Panc1 (cell line): ENCODE measurements around the gene CLDN1. TPM values are rescaled to one million over a fixed set of nuclear protein-coding genes. Genes with fewer than 3 reads are reported as not detected.
A peak's percentile ranks its signal among the peaks of the same experiment; 100 is the strongest.

Experiments used
- ATAC-seq: fragments of 200-7000 bp; cut with Tn5 transposase; 2 replicates; pipeline ENCODE4 v1.9.1; 2020; ENCODE audit warnings: mild to moderate bottlenecking, moderate library complexity
- BruUV-seq: library from RNA; stranded (reverse); fragments of 400-500 nt; replicated peaks from 2 replicates; lab custom pipeline; 2021; lab: Mats Ljungman, UMichigan
- CTCF ChIA-PET: fragments of 300-600 bp; sonication (Branson Sonifier 250); formaldehyde crosslinking; loops from one replicate; lab custom pipeline; 2022; ENCODE audit warnings: antibody characterized with exemption; lab: Charles Lee
- POLR2A ChIA-PET: fragments of 300-600 bp; sonication (Branson Sonifier 250); formaldehyde crosslinking; loops from one replicate; lab custom pipeline; 2022; ENCODE audit warnings: antibody characterized with exemption; lab: Charles Lee
- DNase-seq: peaks from one replicate; pipeline ENCODE4 v3.0.0-alpha.2; 2010; ENCODE audit warnings: low read depth, low spot score
- H3K27ac ChIP-seq: 2 replicates; pipeline ENCODE4 v1.5.1; 2011; ENCODE audit warnings: mild to moderate bottlenecking, low read length, inconsistent platforms
- H3K27me3 ChIP-seq: fragments of 200-500 bp; sonication (Bioruptor generic); 2 replicates; pipeline ENCODE4 v1.6.0; 2014; ENCODE audit warnings: low read length, inconsistent platforms; ENCODE audit not compliant: control insufficient read depth, insufficient read depth
- H3K36me3 ChIP-seq: fragments of 200-500 bp; sonication (Bioruptor generic); 2 replicates; pipeline ENCODE4 v1.5.1; 2014; ENCODE audit warnings: inconsistent platforms, mild to moderate bottlenecking, low read length, moderate library complexity; ENCODE audit not compliant: control insufficient read depth, insufficient read depth
- H3K4me1 ChIP-seq: 2 replicates; pipeline ENCODE4 v1.5.1; 2011; ENCODE audit warnings: inconsistent platforms, mild to moderate bottlenecking, low read length, moderate library complexity; ENCODE audit not compliant: control insufficient read depth, insufficient read depth
- H3K4me3 ChIP-seq, 2 experiments: 2 replicates each; pipeline ENCODE4 v1.5.1; 2011 to 2012; ENCODE audit warnings: low read depth in 2 of 2, low read length in 2 of 2, mild to moderate bottlenecking in 2 of 2, inconsistent platforms in 1 of 2, moderate library complexity in 1 of 2
- H3K9me3 ChIP-seq: fragments of 200-500 bp; sonication (Bioruptor generic); 2 replicates; pipeline ENCODE4 v1.5.1; 2014; ENCODE audit warnings: low read depth, mild to moderate bottlenecking, inconsistent platforms, low read length, moderate library complexity; ENCODE audit not compliant: control insufficient read depth, insufficient read depth
- CTCF ChIP-seq: fragments of 450-650 bp; IDR thresholded peaks from 2 replicates; pipeline ENCODE4 v1.5.1; 2017; ENCODE audit warnings: mild to moderate bottlenecking
- POLR2AphosphoS5 ChIP-seq: IDR thresholded peaks from 2 replicates; pipeline ENCODE4 v1.6.1; 2012; ENCODE audit warnings: mild to moderate bottlenecking, low read depth, low read length, moderate library complexity
- REST ChIP-seq, 2 experiments: IDR thresholded peaks; 2 replicates each; pipeline ENCODE4 v1.6.1; 2011 to 2012; ENCODE audit warnings: low read depth in 2 of 2, control low read depth in 1 of 2, low read length in 1 of 2, mild to moderate bottlenecking in 1 of 2, moderate library complexity in 1 of 2; ENCODE audit not compliant: insufficient read depth in 1 of 2
- SIN3A ChIP-seq: IDR thresholded peaks from 2 replicates; pipeline ENCODE4 v1.6.1; 2012; ENCODE audit warnings: low read depth, mild to moderate bottlenecking, low read length, moderate library complexity, borderline replicate concordance; ENCODE audit not compliant: insufficient read depth
- TCF7L2 ChIP-seq: IDR thresholded peaks from 2 replicates; pipeline ENCODE4 v1.6.1; 2011; ENCODE audit warnings: mild to moderate bottlenecking, low read depth, low read length, inconsistent platforms
- in situ Hi-C: cut with HindIII; loops from 2 replicates; pipeline ENCODE4 v1.10.0; 2016; ENCODE audit warnings: low sequenced_read_pairs, low pct_unique_long_range_greater_than_20kb
- intact Hi-C: fragments of 100-400 bp; cut with micrococcal nuclease; formaldehyde crosslinking; loops from one replicate; pipeline ENCODE4 v1.10.0; 2022; ENCODE audit not compliant: unreplicated experiment
- total RNA-seq: library from RNA; stranded (reverse); gene quantifications from one replicate; pipeline ENCODE4 v1.2.1, GENCODE V29; 2021; ENCODE audit not compliant: unreplicated experiment

CLDN1 gene
- total RNA-seq, 1 experiment from 2014 or later, result 30.9 TPM

- DNase-seq (no peak), ATAC-seq (no peak)
- ChIA-PET POLR2A (no interaction called here), CTCF (no interaction called here)
- BruUV-seq, result no TSS peak
- H3K27me3 ChIP-seq, result 0 out of 2 replicates have a peak, but pooled peaks cover 2% of the 10 kb centered on the region
- no peaks in the 10 kb centered on the region for H3K9me3 ChIP-seq
- peak overlapping the region; percentile 66 to 67 for H3K4me3 ChIP-seq
- H3K27ac ChIP-seq, result no peak overlapping the region
- intact Hi-C loops, result loop anchor here (5.0 kb wide), 3 partner anchors 103 to 357 kb away; no protein-coding TSS in a partner anchor
- TF ChIP-seq POLR2AphosphoS5, result no peak
- H3K36me3 ChIP-seq, result no peaks in the 10 kb centered on the region
- in situ Hi-C loops, result no loop called here
- H3K4me1 ChIP-seq, result peaks cover 17% of the 10 kb centered on the region; the same call in 1 of the 2 replicates
Observed at GRCh38 chr3:190319660-190320059, 2.6 kb downstream of the CLDN1 start.

GRCh38 chr3:190318666-190319065 lies 3.6 kb downstream of the CLDN1 start:
- no TSS peak for BruUV-seq
- POLR2A ChIA-PET, result no interaction called here
- intact Hi-C loops, result no loop called here

More at GRCh38 chr3:190318666-190319065, 3.6 kb downstream of the CLDN1 start:
- Histone ChIP-seq H3K4me3 (peak overlapping the region; percentile 66 to 67; a peak in 3 of 4 replicates), H3K36me3 (no peaks in the 10 kb centered on the region), H3K27me3 (0 out of 2 replicates have a peak, but pooled peaks cover 2% of the 10 kb centered on the region), H3K9me3 (no peaks in the 10 kb centered on the region), H3K4me1 (peaks cover 17% of the 10 kb centered on the region; the same call in 1 of the 2 replicates), H3K27ac (no peak overlapping the region; the same call in 1 of the 2 replicates)
- CTCF ChIA-PET, result no interaction called here
- TF ChIP-seq SIN3A (no peak), REST (IDR thresholded peaks at IDR 0.05; ENCODE audit: insufficient read depth in 1 of 2, low read depth in 2 of 2, low read length in 1 of 2) (no peak), TCF7L2 (no peak), POLR2AphosphoS5 (no peak), CTCF (no peak)
- in situ Hi-C loops, result no loop called here
- DNase-seq (no peak), ATAC-seq (peak; percentile 5; the same call in 1 of the 2 replicates)
